Esophagus muscularis mucosa (tissue), 3 donors: ENCODE results near the gene KRT36.

Source experiments
- POLR2A ChIP-seq: fragments of 450-650 bp; IDR thresholded peaks from one replicate; pipeline ENCODE4 v1.6.1; 2017; ENCODE audit warnings: antibody characterized with exemption, moderate library complexity, mild to moderate bottlenecking, low read depth
- TF ChIP-seq, protein P1 (sequence below), 3 experiments: fragments of 200-600 bp in 2 of 3; fragments of 450-650 bp in 1 of 3; sonication (generic) in 2 of 3; IDR thresholded peaks; one replicate each; pipeline ENCODE4 v1.5.1; 2017 to 2019; ENCODE audit warnings: antibody characterized with exemption in 3 of 3, mild to moderate bottlenecking in 2 of 3, moderate library complexity in 1 of 3

DNA sequence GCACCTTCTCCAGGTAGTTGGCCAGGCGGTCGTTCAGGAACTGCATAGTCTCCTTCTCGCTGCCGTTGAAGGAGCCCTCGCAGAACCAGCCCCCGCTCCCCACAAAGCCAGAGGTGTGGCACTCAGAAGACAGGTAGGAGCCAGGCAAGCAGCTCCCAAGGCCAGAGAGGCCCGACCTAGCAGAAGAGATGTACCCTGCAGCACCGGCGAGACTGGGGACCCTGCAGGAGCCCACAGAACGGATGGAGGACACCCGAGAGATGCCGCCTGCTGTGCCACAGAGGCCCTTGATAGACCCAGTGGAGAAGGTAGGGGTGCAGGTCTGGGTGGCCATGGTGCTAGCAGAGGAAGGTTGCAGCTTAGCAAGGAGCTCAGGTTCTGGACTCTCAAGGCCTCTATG lies at the start of gene KRT36:
- no peak for TF ChIP-seq POLR2A
- TF ChIP-seq, protein P1, sequence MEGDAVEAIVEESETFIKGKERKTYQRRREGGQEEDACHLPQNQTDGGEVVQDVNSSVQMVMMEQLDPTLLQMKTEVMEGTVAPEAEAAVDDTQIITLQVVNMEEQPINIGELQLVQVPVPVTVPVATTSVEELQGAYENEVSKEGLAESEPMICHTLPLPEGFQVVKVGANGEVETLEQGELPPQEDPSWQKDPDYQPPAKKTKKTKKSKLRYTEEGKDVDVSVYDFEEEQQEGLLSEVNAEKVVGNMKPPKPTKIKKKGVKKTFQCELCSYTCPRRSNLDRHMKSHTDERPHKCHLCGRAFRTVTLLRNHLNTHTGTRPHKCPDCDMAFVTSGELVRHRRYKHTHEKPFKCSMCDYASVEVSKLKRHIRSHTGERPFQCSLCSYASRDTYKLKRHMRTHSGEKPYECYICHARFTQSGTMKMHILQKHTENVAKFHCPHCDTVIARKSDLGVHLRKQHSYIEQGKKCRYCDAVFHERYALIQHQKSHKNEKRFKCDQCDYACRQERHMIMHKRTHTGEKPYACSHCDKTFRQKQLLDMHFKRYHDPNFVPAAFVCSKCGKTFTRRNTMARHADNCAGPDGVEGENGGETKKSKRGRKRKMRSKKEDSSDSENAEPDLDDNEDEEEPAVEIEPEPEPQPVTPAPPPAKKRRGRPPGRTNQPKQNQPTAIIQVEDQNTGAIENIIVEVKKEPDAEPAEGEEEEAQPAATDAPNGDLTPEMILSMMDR (IDR thresholded peaks at IDR 0.05) = no peak
